Measurements from ENCODE around the gene SPTB.

Gene SPTB

DNA sequence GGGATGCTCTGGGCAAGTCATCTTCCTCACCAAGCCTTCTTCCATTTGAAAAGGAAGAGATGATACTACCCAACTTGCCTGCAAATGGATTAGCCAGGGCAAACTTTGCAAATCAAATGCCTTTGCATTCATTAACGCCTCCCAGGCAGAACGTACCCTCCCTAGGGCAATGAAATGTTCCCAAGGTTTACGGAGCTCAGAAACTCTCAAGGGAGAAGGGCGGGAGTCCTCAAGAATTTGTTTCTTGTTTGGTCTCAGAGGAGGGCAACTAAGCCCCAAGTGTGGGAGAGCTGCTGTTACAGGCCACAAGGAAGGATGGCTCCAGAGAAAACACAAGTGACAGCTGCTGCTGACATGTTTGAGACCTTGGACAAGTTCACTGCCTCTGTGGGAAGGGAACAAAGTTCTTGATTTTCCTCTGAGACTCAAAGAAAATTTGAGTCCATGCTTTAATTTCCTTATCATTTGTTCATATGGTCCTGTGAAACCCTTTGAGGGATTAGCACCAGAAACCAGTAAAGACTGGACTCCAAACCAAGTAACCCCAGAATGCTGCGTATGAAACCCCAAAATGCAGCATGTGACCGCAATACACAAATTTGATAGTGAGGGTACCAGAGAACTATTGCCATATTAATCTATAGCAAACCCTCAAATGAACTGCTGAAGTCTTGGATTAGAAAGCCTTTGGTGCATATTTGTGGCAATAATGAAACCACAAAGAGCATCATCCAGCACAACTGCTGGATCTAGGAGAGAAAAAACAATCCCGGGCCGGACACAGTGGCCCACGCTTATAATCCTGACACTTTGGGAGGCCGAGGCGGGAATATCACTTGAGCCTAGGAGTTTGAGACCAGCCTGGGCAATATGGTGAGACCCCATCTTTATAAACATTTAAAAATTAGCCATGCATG, 22.9 kb downstream of the SPTB start:
- H3K27ac Mint-ChIP-seq: no peak overlapping the region
- no peak overlapping the region for H3K4me3 Mint-ChIP-seq
- TF ChIP-seq CTCF (IDR thresholded peaks at IDR 0.05; ENCODE audit: unreplicated experiment in 3 of 3): no peak
- H3K9me3 Mint-ChIP-seq: no peaks in the 10 kb centered on the region
- no peaks in the 10 kb centered on the region for H3K36me3 Mint-ChIP-seq (ENCODE audit: low read depth)
- peaks cover 22% of the 10 kb centered on the region for H3K4me1 Mint-ChIP-seq
- peaks cover 11% of the 10 kb centered on the region for H3K27me3 Mint-ChIP-seq (ENCODE audit: low read depth)

DNA sequence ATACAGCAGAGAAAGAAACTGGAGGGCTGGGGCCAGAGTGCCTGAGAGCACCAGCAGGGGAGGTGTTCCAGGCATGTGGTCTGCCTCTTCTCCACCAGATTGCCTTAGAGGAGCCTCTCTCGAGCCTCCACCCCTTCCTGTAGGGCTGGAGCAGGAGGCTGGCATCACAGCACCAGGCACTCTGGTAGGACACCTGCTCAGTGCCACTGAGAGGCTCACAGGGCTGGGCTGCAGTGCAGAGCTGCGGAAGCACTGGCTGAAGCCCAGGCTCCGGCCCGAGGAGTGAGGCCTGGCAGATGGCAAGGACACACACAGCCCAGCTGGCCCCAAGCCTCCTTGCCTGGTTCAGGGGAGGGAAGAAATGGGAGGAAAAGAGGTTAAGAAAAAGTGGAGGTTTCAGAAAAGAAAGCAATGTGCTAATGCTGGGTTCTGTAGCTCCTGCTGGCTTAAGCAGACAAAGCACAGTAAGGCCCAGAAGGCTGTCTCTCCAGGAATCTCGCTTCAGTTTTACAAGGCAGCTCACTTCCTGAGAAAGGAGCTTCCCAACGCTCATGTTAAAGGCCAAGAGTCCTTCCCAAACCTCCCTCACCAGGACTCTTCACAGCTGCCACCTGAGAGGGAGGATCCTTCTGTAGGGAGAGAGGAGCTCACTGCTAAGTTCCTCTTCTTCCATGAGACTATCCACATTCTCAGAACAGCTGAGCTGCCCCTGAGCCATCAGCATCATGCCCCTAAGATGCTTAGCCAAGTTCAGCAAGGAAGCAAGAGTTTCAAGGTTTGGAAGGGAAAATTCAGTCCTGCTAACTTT, 23.8 kb downstream of the SPTB start:
- H3K4me3 Mint-ChIP-seq: no peak overlapping the region
- peaks cover 7% of the 10 kb centered on the region for H3K27me3 Mint-ChIP-seq (ENCODE audit: low read depth)
- no peak overlapping the region for H3K27ac Mint-ChIP-seq
- no peaks in the 10 kb centered on the region for H3K36me3 Mint-ChIP-seq (ENCODE audit: low read depth)
- no peak for TF ChIP-seq CTCF (IDR thresholded peaks at IDR 0.05; ENCODE audit: unreplicated experiment in 3 of 3)
- H3K4me1 Mint-ChIP-seq: peaks cover 18% of the 10 kb centered on the region
- H3K9me3 Mint-ChIP-seq: no peaks in the 10 kb centered on the region

DNA sequence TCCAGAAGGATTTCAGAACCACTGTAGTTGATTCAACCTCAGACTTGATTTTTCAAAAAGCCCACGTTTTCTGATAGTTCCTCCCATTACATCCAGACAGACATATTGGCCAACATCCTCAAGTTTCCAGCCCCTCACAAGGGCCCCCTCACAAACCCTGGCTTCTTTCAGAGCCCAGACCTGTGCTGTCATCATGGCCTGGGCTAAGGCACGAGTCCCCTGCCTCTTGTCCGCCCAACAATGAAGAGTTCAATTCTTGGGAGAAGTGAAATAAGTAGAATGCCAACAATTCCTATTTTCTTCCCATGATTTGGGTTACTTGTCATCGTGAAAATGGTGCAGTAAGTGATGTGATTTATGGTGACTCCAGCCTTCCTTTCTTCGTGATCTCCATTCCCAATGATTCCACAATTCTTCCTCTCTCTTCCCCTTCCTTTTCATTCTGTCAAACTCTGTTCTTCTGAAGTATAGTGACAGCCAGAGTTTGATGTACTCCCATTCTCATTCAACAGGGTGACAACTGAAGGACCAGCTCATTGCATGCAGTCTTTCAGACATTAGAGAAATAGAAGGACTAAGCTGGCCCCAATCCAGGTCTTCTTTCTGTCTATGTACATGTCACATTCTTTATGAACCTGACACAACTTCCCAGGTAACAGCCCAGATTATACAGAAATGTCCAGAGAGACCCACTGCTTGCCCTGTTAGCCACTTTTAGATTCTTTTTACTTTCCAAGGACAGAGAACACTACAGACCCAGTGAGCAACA, 29.2 kb downstream of the SPTB start:
- TF ChIP-seq CTCF (IDR thresholded peaks at IDR 0.05; ENCODE audit: unreplicated experiment in 3 of 3): no peak
- no peaks in the 10 kb centered on the region for H3K36me3 Mint-ChIP-seq (ENCODE audit: low read depth)

DNA sequence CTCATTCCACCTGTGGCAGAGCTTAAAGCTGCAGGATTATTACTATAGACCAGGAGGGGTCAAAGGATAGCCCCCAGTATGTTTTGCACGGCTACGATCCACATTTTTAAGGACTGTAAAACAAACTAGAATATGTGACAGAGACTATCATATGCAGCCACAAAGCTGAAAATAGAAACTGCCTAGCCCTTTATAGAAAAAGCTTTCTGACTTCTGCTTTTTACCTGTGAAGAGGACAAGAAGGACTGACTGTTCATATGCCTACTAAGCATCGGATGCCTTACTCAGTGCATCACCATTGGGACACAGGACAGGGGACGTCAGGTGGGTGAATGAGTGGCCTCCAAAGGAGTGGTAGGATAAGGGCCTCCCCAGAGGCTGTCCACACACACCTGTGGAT, 29.8 kb downstream of the SPTB start:
- no peaks in the 10 kb centered on the region for H3K9me3 Mint-ChIP-seq
- H3K4me3 Mint-ChIP-seq: no peak overlapping the region
- no peaks in the 10 kb centered on the region for H3K36me3 Mint-ChIP-seq (ENCODE audit: low read depth)

More for the DNA sequence above, 29.2 kb downstream of the SPTB start:
- peaks cover 16% of the 10 kb centered on the region for H3K27me3 Mint-ChIP-seq (ENCODE audit: low read depth)
- H3K27ac Mint-ChIP-seq: no peak overlapping the region
- H3K4me3 Mint-ChIP-seq: no peak overlapping the region
- H3K4me1 Mint-ChIP-seq: peaks cover 18% of the 10 kb centered on the region
- no peaks in the 10 kb centered on the region for H3K9me3 Mint-ChIP-seq

DNA sequence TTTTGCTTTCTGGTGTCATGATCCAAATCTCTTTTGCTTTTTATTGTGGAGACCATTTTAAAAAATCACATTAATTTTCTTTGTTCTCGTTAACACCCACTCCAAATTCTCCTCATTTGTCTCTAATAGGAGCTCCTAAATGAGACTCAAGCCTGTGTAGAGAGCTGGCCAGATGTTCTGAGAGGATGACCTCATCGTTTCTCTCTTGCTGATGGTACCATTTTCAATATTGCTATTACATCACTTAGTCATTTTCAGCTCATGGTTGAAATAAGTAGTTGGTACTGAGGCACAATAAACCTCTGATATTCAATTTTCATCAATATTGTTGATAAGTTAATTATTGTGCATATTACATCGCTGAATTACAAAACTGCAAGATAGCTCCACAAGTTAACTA, 31.5 kb downstream of the SPTB start:
- no peaks in the 10 kb centered on the region for H3K9me3 Mint-ChIP-seq
- peaks cover 26% of the 10 kb centered on the region for H3K27me3 Mint-ChIP-seq (ENCODE audit: low read depth)
- no peak overlapping the region for H3K27ac Mint-ChIP-seq
- H3K4me3 Mint-ChIP-seq: no peak overlapping the region
- no peak for TF ChIP-seq CTCF (IDR thresholded peaks at IDR 0.05; ENCODE audit: unreplicated experiment in 3 of 3)
- H3K36me3 Mint-ChIP-seq (ENCODE audit: low read depth): no peaks in the 10 kb centered on the region
- peaks cover 34% of the 10 kb centered on the region for H3K4me1 Mint-ChIP-seq

More for the DNA sequence above, 29.8 kb downstream of the SPTB start:
- H3K27me3 Mint-ChIP-seq (ENCODE audit: low read depth): peaks cover 18% of the 10 kb centered on the region
- TF ChIP-seq CTCF (IDR thresholded peaks at IDR 0.05; ENCODE audit: unreplicated experiment in 3 of 3): no peak
- H3K27ac Mint-ChIP-seq: no peak overlapping the region
- H3K4me1 Mint-ChIP-seq: peaks cover 24% of the 10 kb centered on the region
